Measurements from ENCODE around the gene MTR. TPM values are rescaled to one million over a fixed set of nuclear protein-coding genes. Genes with fewer than 3 reads are reported as not detected.
A peak's percentile ranks its signal among the peaks of the same experiment; 100 is the strongest.

Gene MTR
- total RNA-seq, 1 donor from 2014 or later, result 51.8 TPM

DNA sequence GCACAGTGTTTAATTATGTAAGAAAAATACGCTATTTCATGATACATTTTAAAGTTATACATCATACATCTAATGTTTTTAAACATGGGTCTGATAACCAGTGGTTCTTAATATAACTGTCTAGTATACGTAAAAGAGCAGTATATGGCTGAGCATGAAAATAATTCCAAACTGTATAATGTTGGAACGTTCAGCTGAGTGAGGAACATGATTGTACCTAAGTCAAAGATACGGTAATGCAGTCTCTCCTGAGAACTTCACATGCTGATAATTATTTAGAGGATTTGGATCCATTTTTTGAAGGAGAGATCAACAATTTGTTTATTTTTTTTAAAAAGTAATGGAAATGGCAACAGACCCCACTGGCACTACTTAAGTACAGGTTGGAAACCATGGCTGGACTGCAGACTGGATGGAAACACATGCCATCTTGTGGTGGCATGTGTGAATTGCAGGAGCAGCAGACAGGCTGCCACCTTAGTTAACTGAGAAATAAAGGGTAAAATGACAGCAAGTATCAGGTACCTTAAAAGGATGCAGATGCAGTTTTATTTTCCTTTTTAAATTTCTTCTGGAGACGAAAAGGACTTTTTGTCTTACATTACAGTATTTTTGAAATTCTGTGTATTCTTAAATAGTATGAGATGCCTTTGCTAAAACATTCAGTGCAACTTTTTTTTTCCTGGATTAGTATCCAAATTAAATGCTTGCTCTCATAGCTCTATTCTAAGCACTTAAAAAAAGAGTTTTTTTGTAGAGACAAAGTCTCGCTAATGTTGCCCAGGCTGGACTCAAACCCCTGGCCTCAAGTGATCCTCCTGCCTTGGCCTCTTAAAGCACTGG, 73.8 kb downstream of the MTR start:
- Mint-ChIP-seq H3K27me3 (no peaks in the 10 kb centered on the region), H3K27ac (no peak overlapping the region), H3K9me3 (no peaks in the 10 kb centered on the region), H3K4me3 (no peak overlapping the region), H3K4me1 (peaks cover 10% of the 10 kb centered on the region), H3K36me3 (ENCODE audit: low read depth) (peaks cover 44% of the 10 kb centered on the region)
- peak; percentile 83 for DNase-seq
- intact Hi-C loops (cut with micrococcal nuclease), result loop anchor here (1.0 to 2.0 kb wide), 4 partner anchors 74 to 766 kb away; partner anchors contain the start of genes HEATR1 and MTR

DNA sequence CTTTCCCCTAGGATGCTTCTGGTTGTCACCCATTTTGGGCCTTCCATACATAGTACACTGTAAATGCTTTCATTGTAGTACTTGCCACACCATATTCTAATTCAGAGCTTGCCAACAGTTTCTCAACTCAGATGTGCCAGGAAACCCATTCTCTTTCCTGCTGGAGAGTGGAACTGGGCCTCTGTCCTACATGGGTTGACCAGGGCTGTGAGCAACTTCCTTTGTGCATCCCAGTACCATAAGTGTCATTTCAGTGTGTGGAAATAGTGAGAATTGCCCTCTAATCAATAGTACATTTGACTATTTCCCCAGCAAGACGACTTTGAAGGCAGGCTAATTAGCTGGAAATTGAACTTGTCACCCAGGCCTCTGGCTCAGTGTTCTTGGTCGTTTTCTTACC, 74.8 kb downstream of the MTR start:
- peaks cover 10% of the 10 kb centered on the region for H3K4me1 Mint-ChIP-seq
- H3K27ac Mint-ChIP-seq, result no peak overlapping the region
- H3K36me3 Mint-ChIP-seq (ENCODE audit: low read depth), result peaks cover 42% of the 10 kb centered on the region
- no peak for DNase-seq
- H3K4me3 Mint-ChIP-seq, result no peak overlapping the region
- no peaks in the 10 kb centered on the region for H3K9me3 Mint-ChIP-seq
- no peaks in the 10 kb centered on the region for H3K27me3 Mint-ChIP-seq
- intact Hi-C loops (cut with micrococcal nuclease), result loop anchor here (1.0 to 2.0 kb wide), 4 partner anchors 75 to 767 kb away; partner anchors contain the start of genes HEATR1 and MTR

DNA sequence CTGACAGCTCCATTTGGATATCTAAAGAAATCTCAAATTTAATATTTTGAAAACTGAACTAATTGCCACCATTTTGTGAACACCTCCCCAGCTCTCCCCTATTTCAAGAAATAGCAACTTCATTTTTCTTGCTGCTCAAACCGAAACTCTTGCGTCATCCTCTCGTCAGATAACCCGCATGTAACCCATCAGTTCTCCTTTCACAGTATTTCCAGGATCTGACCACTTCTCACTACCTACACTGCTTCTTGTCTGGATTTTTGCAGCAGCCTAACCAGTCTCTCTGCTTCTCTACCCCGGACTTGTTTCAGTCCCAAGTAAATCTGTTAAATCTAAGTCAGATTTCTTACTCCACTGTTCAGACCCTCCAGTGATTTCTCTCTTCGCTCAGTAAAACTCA, 75.6 kb downstream of the MTR start:
- Mint-ChIP-seq H3K36me3 (ENCODE audit: low read depth) (peaks cover 41% of the 10 kb centered on the region), H3K27me3 (no peaks in the 10 kb centered on the region), H3K4me3 (no peak overlapping the region), H3K27ac (no peak overlapping the region), H3K9me3 (no peaks in the 10 kb centered on the region), H3K4me1 (peaks cover 7% of the 10 kb centered on the region)
- no peak for DNase-seq
- intact Hi-C loops (cut with micrococcal nuclease), result no loop called here

DNA sequence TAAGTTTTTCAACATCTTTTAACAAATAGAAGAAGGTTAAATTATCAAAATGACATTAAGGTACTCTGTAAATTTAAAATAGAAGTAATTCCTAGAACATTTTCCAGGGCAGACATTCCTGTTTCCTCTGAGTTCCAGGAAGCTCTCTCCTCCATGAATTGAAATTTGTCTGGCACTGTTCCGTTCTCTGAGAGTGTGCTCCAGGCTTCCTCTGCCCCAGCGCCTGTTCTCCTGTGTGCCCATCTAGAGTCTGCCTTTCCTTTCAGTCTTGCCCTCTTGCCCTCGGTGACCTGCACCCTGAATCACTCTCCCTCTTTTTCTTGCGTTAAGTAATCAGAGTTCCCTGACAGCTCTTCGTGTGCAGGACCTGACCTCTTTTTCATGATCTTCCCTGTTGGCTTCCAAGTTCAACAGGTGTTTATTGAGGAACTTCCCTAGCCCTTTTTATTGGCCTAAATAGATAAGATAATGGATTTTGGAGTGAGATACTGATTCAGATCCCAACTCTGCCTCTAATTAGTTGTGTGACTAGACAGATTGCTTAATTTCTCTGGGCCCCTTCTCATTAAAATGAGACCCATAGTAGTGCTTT, 77.1 kb downstream of the MTR start:
- Mint-ChIP-seq H3K27ac (no peak overlapping the region), H3K36me3 (ENCODE audit: low read depth) (peaks cover 37% of the 10 kb centered on the region), H3K27me3 (no peaks in the 10 kb centered on the region), H3K9me3 (no peaks in the 10 kb centered on the region), H3K4me3 (no peak overlapping the region), H3K4me1 (peaks cover 7% of the 10 kb centered on the region)
- intact Hi-C loops (cut with micrococcal nuclease), result no loop called here
- no peak for DNase-seq

DNA sequence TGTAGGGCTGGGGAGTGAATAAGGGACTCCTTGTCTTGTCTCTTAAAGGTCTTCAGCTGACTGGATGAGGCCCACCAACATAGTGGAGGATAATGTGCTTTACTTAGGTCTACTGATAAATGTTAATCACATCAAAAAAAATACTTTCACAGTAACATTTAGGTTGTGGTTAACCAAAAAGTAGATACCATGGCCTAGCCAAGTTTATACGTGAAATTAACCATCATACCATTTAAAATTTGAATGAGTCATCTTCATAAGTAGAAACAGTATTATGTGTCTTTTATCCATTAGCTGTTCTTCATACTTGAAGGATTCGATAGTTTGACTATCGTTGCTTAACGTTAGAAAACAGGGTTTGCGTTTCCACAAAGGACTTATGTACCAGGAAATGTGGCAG, 80.9 kb downstream of the MTR start:
- no peak overlapping the region for H3K27ac Mint-ChIP-seq
- no peaks in the 10 kb centered on the region for H3K27me3 Mint-ChIP-seq
- H3K4me1 Mint-ChIP-seq, result no peaks in the 10 kb centered on the region
- DNase-seq, result no peak
- no peak overlapping the region for H3K4me3 Mint-ChIP-seq
- peaks cover 26% of the 10 kb centered on the region for H3K36me3 Mint-ChIP-seq (ENCODE audit: low read depth)
- intact Hi-C loops (cut with micrococcal nuclease), result no loop called here
- no peaks in the 10 kb centered on the region for H3K9me3 Mint-ChIP-seq

DNA sequence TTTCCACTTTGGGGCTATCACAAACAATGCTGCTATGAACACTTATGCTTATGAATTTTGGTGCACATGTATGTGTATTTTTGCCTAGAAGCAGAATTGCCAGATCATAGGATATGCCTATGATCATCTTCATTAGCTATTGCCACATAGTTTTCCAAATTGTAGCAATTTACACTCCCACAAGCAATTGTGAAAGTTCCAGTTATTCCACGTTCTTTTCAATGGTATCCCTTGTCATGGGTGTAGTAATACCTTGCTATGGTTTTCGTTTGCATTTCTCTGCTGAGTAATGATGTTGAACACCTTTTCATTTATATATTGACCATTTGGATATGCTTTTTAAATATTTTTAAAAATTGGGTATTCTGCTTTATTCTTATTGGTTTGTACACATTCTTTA, 82.6 kb downstream of the MTR start:
- H3K4me3 Mint-ChIP-seq, result no peak overlapping the region
- no peak overlapping the region for H3K27ac Mint-ChIP-seq
- H3K36me3 Mint-ChIP-seq (ENCODE audit: low read depth), result peaks cover 19% of the 10 kb centered on the region
- no peaks in the 10 kb centered on the region for H3K4me1 Mint-ChIP-seq
- DNase-seq, result no peak
- no peaks in the 10 kb centered on the region for H3K9me3 Mint-ChIP-seq
- no peaks in the 10 kb centered on the region for H3K27me3 Mint-ChIP-seq
- intact Hi-C loops (cut with micrococcal nuclease), result no loop called here

DNA sequence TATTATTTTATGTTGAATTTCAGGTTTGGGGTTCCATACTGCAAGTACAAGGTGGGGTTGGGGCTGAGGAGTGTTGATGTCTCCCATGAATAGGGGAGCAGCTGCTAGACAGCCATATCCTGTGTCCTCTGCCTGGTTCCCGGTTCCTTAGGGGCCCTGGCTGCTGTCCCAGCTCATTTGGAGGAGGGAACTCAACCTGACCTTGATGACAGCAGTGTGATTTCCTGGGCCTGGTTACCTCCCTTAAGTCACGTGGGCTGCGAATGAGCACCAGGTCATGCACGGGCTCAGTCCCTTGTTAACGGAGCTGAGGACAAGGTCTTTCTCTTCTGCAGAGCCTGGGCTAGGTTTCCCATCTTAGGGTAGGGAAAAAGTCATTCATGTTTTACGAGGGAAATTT, 85.1 kb downstream of the MTR start:
- no peaks in the 10 kb centered on the region for H3K9me3 Mint-ChIP-seq
- H3K36me3 Mint-ChIP-seq (ENCODE audit: low read depth), result peaks cover 9% of the 10 kb centered on the region
- intact Hi-C loops (cut with micrococcal nuclease), result no loop called here
- H3K4me3 Mint-ChIP-seq, result no peak overlapping the region
- H3K4me1 Mint-ChIP-seq, result no peaks in the 10 kb centered on the region
- H3K27me3 Mint-ChIP-seq, result no peaks in the 10 kb centered on the region
- no peak overlapping the region for H3K27ac Mint-ChIP-seq
- no peak for DNase-seq

DNA sequence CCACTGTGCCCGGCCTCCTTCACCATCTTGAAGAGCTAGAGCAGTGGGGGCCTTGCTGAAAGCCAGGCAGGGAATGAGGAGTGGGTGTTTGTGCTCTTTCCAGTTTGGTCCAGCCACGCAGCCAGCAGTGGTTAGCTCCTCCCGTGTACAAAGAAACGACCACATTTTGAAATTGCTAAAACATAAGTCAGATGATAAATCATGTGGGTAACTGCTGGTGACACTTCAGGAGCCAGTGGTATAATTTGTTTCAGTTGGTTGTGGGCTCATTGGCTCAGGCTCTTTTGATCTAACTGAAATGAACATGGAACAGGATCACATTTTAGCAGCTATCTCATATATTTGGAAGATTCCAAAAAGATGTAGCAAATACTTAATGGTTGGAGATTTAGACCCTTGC, 87.6 kb downstream of the MTR start:
- Mint-ChIP-seq H3K4me3 (no peak overlapping the region), H3K36me3 (ENCODE audit: low read depth) (peaks cover 12% of the 10 kb centered on the region), H3K27me3 (no peaks in the 10 kb centered on the region), H3K4me1 (no peaks in the 10 kb centered on the region), H3K9me3 (no peaks in the 10 kb centered on the region), H3K27ac (no peak overlapping the region)
- DNase-seq, result no peak
- intact Hi-C loops (cut with micrococcal nuclease), result no loop called here

DNA sequence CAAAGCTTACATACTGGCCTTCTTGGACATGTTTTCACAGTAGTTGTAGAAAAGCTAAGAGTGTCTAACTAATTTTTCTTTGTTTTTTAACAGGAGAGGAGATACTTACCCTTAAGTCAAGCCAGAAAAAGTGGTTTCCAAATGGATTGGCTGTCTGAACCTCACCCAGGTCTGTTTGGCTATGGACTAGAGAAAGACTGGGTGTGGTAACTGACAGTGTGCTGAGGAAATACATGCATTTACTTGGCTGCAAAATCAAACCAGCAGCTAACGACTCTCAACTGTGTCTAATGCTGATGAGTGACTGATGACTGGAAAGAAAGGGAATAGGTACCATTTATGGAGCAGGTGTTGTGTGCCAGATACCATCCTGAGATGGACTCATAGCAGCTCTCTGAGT, 91.1 kb downstream of the MTR start:
- H3K4me3 Mint-ChIP-seq, result no peak overlapping the region
- intact Hi-C loops (cut with micrococcal nuclease), result no loop called here
- H3K9me3 Mint-ChIP-seq, result no peaks in the 10 kb centered on the region
- H3K27ac Mint-ChIP-seq, result no peak overlapping the region
- no peaks in the 10 kb centered on the region for H3K27me3 Mint-ChIP-seq
- peaks cover 27% of the 10 kb centered on the region for H3K36me3 Mint-ChIP-seq (ENCODE audit: low read depth)
- H3K4me1 Mint-ChIP-seq, result no peaks in the 10 kb centered on the region
- DNase-seq, result no peak

DNA sequence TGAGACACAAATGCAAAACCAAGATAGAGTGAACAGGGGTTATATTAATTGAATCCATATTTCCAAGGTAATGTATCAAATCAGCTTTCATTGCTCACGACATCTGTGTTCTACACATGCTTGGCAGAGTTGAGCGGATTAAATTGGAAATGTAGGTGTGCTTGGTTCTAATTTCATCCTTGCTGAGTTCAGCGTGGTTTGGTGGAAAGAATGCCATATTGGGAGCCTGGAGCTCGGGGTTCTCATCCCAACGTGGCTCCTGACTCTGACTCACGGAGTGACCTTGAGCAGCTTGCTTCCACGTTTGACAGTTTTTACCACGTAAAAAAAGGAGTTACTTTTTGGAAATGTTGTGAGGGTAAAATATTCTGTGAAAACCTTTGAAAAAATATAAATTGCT, 92.0 kb downstream of the MTR start:
- H3K36me3 Mint-ChIP-seq (ENCODE audit: low read depth), result peaks cover 34% of the 10 kb centered on the region
- H3K4me1 Mint-ChIP-seq, result no peaks in the 10 kb centered on the region
- no peak overlapping the region for H3K4me3 Mint-ChIP-seq
- no peaks in the 10 kb centered on the region for H3K9me3 Mint-ChIP-seq
- no peak for DNase-seq
- no peak overlapping the region for H3K27ac Mint-ChIP-seq
- intact Hi-C loops (cut with micrococcal nuclease), result no loop called here
- H3K27me3 Mint-ChIP-seq, result no peaks in the 10 kb centered on the region

DNA sequence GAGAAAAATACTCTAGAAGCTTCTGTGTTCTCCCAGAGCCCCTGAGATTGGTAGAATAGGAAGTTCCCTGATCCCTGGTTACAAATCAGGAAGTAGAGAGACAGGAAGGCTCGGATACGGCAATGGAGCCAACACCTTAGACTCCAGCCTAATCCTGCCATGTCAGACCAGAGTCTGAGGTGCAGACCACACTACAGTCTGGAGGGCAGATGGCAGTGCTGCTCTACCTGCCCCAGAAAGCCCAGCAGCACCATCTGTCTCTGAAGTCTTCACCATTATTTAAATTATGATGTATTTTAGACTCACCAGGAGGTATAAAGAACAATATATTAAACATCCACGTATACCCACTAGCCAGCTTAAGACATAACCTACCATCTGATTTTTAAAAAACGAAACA, 93.0 kb downstream of the MTR start:
- no peak overlapping the region for H3K4me3 Mint-ChIP-seq
- no peaks in the 10 kb centered on the region for H3K27me3 Mint-ChIP-seq

DNA sequence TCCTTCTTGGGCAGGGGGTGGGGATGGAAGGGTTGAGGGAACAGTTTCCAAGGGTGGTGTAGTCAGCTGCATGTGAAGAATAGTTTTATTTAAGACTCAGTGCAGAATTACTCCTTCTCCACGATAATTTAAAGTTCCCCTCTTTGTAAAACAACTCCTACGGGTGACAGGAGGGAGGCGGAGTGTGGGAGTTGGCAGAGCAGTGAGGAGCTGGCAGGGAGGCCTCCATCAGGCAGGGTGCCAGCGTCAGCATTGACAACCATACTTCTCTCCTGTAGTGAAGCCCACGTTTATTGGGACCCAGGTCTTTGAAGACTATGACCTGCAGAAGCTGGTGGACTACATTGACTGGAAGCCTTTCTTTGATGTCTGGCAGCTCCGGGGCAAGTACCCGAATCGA, 93.8 kb downstream of the MTR start:
- no peaks in the 10 kb centered on the region for H3K4me1 Mint-ChIP-seq
- DNase-seq, result no peak
- no peak overlapping the region for H3K4me3 Mint-ChIP-seq
- intact Hi-C loops (cut with micrococcal nuclease), result no loop called here
- H3K9me3 Mint-ChIP-seq, result no peaks in the 10 kb centered on the region
- no peaks in the 10 kb centered on the region for H3K27me3 Mint-ChIP-seq
- H3K36me3 Mint-ChIP-seq (ENCODE audit: low read depth), result peaks cover 48% of the 10 kb centered on the region
- H3K27ac Mint-ChIP-seq, result no peak overlapping the region

More for the DNA sequence above, 93.0 kb downstream of the MTR start:
- H3K27ac Mint-ChIP-seq, result no peak overlapping the region
- H3K4me1 Mint-ChIP-seq, result no peaks in the 10 kb centered on the region
- peaks cover 44% of the 10 kb centered on the region for H3K36me3 Mint-ChIP-seq (ENCODE audit: low read depth)
- H3K9me3 Mint-ChIP-seq, result no peaks in the 10 kb centered on the region
- intact Hi-C loops (cut with micrococcal nuclease), result no loop called here
- no peak for DNase-seq

DNA sequence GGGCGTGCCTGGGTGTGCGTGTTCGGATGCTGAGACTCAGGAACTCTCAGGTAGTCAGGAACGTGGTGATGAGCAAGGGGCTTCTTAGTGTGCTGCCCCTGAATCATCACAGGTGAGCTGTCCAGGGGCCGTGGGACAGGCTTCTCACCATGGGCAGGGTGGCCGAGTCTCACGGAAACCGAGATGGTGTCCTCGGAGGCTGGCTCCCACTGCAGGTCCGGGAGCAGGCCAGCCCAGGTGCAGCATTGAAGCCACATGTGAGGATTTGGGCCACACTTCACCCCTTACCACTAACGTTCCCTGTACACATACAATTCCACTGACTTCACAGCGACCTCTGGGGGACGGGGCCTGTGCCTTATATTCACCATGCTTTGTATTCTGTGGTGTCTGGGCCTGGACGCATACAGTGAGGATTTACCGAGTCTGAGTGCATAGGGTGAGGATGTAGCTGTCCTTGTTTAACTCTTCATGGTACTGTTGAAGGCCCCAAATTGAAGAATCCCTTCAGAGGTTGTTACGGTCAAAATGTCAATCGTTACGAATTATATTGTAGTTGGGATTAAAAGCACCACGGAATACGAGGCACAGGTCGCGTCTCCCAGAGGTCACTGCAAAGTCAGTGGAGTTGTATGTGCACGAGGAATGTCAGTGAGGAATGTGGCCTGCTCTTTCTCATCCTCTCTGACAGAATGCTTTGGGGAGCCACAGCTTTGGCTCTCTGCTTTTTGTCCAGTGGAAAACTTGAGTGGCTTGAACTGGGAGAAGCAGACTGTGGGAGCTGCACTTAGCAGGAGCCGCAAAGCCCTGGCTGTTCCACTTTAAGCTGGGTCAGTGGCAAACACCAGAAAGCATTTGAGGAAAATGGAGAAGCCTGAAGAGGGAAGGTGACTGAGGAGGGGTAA, 95.3 kb downstream of the MTR start:
- H3K27me3 Mint-ChIP-seq, result no peaks in the 10 kb centered on the region
- no peak for DNase-seq
- no peaks in the 10 kb centered on the region for H3K4me1 Mint-ChIP-seq
- no peak overlapping the region for H3K27ac Mint-ChIP-seq
- H3K9me3 Mint-ChIP-seq, result no peaks in the 10 kb centered on the region
- H3K4me3 Mint-ChIP-seq, result no peak overlapping the region
- peaks cover 53% of the 10 kb centered on the region for H3K36me3 Mint-ChIP-seq (ENCODE audit: low read depth)
- intact Hi-C loops (cut with micrococcal nuclease), result no loop called here

Data from activated CD4-positive, alpha-beta T cell treated with anti-CD3 and anti-CD28 coated beads, Interleukin-2, amount 10 ng/mL, durations not matched to agents 24 days and 14 days (primary cell).